Neural cell (in vitro differentiated cells): ENCODE data around the gene RARRES1. TPM values are rescaled to one million over a fixed set of nuclear protein-coding genes. Genes with fewer than 3 reads are reported as not detected.

Experiments
- H2AFZ ChIP-seq: fragments of 200-600, 300-800 bp; sonication (generic), shearing (Covaris generic); 2 replicates; pipeline ENCODE4 v1.6.0; 2014; ENCODE audit warnings: low read depth, mild to moderate bottlenecking, antibody characterized with exemption, low read length, moderate library complexity
- H3F3A ChIP-seq: fragments of 200-600 bp; shearing (Covaris generic); 2 replicates; pipeline ENCODE4 v1.6.1; 2016; ENCODE audit warnings: mild to moderate bottlenecking, moderate library complexity, mixed read lengths, antibody characterized with exemption, low read length; ENCODE audit not compliant: insufficient read depth, poor library complexity, severe bottlenecking
- H3K27ac ChIP-seq: fragments of 200-600, 300-800 bp; sonication (generic), shearing (Covaris generic); 2 replicates; pipeline ENCODE4 v1.5.1; 2014; ENCODE audit warnings: mild to moderate bottlenecking, low read length, moderate library complexity
- H3K27me3 ChIP-seq: fragments of 300-800, 200-600 bp; sonication (generic), shearing (Covaris generic); 2 replicates; pipeline ENCODE4 v1.6.0; 2014; ENCODE audit warnings: mild to moderate bottlenecking, low read depth, low read length, moderate library complexity; ENCODE audit not compliant: insufficient read depth
- H3K36me3 ChIP-seq: fragments of 300-800, 200-600 bp; sonication (generic), shearing (Covaris generic); 2 replicates; pipeline ENCODE4 v1.5.1; 2014; ENCODE audit warnings: mild to moderate bottlenecking, antibody characterized with exemption, low read length, moderate library complexity; ENCODE audit not compliant: insufficient read depth
- H3K4me2 ChIP-seq: fragments of 300-800, 200-600 bp; sonication (generic), shearing (Covaris generic); 2 replicates; pipeline ENCODE4 v1.6.0; 2014; ENCODE audit warnings: mild to moderate bottlenecking, low read length
- H3K4me3 ChIP-seq: fragments of 300-800, 200-600 bp; sonication (generic), shearing (Covaris generic); 2 replicates; pipeline ENCODE4 v1.5.1; 2014; ENCODE audit warnings: mild to moderate bottlenecking, low read length, moderate library complexity
- H3K79me2 ChIP-seq: fragments of 200-600 bp; shearing (Covaris generic); replicated peaks from 2 replicates; pipeline ENCODE4 v1.6.0; 2014; ENCODE audit warnings: mild to moderate bottlenecking, low read length, moderate library complexity; ENCODE audit not compliant: insufficient read depth
- H3K9ac ChIP-seq: fragments of 300-800, 200-600 bp; sonication (generic), shearing (Covaris generic); 2 replicates; pipeline ENCODE4 v1.6.1; 2016; ENCODE audit warnings: mild to moderate bottlenecking, low read length, mixed read lengths
- H3K9me2 ChIP-seq: fragments of 200-600 bp; shearing (Covaris generic); 2 replicates; pipeline ENCODE4 v1.6.1; 2016; ENCODE audit warnings: mild to moderate bottlenecking, low read length, mixed read lengths; ENCODE audit not compliant: insufficient read depth
- H3K9me3 ChIP-seq: fragments of 200-600, 300-800 bp; sonication (generic), shearing (Covaris generic); 2 replicates; pipeline ENCODE4 v1.6.1; 2016; ENCODE audit warnings: mild to moderate bottlenecking, mixed run types, low read length, moderate library complexity, mixed read lengths
- H4K20me1 ChIP-seq: fragments of 200-600 bp; shearing (Covaris generic); 2 replicates; pipeline ENCODE4 v1.6.1; 2016; ENCODE audit warnings: mild to moderate bottlenecking, mixed run types; ENCODE audit not compliant: insufficient read depth
- EP300 ChIP-seq: fragments of 450-650 bp; conservative IDR thresholded peaks from 2 replicates; pipeline ENCODE4 v1.6.1; 2014; ENCODE audit warnings: antibody characterized with exemption, mild to moderate bottlenecking, moderate library complexity; ENCODE audit not compliant: poor library complexity, severe bottlenecking
- EZH2 ChIP-seq: fragments of 200-600, 300-800 bp; shearing (Covaris generic), sonication (generic); IDR thresholded peaks from 2 replicates; pipeline ENCODE4 v1.6.1; 2014; ENCODE audit warnings: antibody characterized with exemption, low read length, borderline replicate concordance, mild to moderate bottlenecking; ENCODE audit not compliant: insufficient read depth, poor library complexity, severe bottlenecking
- MXI1 ChIP-seq: fragments of 450-650 bp; conservative IDR thresholded peaks from 2 replicates; pipeline ENCODE4 v1.6.1; 2014; ENCODE audit warnings: antibody characterized with exemption, mild to moderate bottlenecking; ENCODE audit not compliant: poor library complexity, severe bottlenecking
- POLR2AphosphoS5 ChIP-seq: IDR thresholded peaks from 2 replicates; pipeline ENCODE4 v1.6.1; 2012
- RAD21 ChIP-seq: fragments of 450-650 bp; conservative IDR thresholded peaks from 2 replicates; pipeline ENCODE4 v1.6.1; 2014; ENCODE audit warnings: antibody characterized with exemption, mild to moderate bottlenecking, moderate library complexity
- SMC3 ChIP-seq: fragments of 450-650 bp; conservative IDR thresholded peaks from 2 replicates; pipeline ENCODE4 v1.6.1; 2014; ENCODE audit warnings: antibody characterized with exemption, mild to moderate bottlenecking, moderate library complexity; ENCODE audit not compliant: poor library complexity
- TAF1 ChIP-seq: IDR thresholded peaks from 2 replicates; pipeline ENCODE4 v1.6.1; 2012; ENCODE audit warnings: low read depth
- polyA plus RNA-seq: library from polyadenylated mRNA; depleted of rRNA; stranded (reverse); fragments of >200 nt; gene quantifications from 2 replicates; pipeline ENCODE4 v1.2.3, GENCODE V29; 2014
- TF ChIP-seq, protein P1 (sequence below): fragments of 450-650 bp; IDR thresholded peaks from 2 replicates; pipeline ENCODE4 v1.5.1; 2014; ENCODE audit warnings: antibody characterized with exemption, mild to moderate bottlenecking, moderate library complexity; ENCODE audit not compliant: poor library complexity, severe bottlenecking
- TF ChIP-seq, protein P2 (sequence below): IDR thresholded peaks from 2 replicates; pipeline ENCODE4 v1.6.1; 2012; ENCODE audit warnings: borderline replicate concordance

The RARRES1 gene
- polyA plus RNA-seq, 1 donor from 2014 or later: not detected

DNA sequence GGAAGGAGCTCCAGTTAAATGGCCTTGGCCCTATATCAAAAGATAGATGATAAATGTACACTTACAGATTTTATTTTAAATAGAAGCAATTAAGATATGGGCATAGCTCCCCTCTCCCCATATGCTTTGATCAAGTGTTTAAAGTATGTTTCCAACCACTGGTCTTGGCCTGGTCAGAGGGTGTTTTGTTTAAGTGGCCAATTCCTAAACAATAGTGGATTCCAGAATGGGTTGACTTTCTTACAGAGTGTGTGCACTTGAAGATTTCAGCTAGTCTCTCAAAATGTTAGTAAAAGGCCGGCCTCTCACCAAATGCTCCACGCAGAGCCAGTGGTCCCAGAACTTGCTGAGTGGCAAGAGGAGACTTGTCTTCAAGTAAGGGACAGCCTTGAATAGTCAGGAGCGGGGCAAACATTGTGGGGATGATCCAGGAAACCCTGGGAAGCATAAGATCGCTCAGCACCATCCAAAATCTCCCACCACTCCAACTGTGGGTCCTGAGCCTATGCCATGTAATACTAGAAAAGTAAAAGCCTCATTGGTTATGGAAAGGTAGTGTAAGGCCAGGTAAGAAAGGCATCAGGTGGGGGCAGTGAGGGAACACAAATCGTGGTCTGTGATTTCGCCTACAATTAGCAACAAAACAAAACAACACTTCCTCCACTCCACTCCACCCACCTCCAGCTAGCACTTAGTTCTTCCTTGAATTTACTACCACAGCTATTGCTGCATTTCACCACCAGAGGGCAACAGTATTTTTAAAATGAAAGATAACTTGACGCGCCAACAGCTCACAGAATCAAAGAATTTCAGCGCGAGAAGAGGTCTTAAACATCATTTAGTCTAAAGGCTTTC is 4.8 kb downstream of the RARRES1 start:
- H2AFZ ChIP-seq: no peak overlapping the region
- H3K36me3 ChIP-seq: no peaks in the 10 kb centered on the region
- H3F3A ChIP-seq: no peaks in the 10 kb centered on the region
- peaks cover 13% of the 10 kb centered on the region for H3K27me3 ChIP-seq
- TF ChIP-seq, protein P1, sequence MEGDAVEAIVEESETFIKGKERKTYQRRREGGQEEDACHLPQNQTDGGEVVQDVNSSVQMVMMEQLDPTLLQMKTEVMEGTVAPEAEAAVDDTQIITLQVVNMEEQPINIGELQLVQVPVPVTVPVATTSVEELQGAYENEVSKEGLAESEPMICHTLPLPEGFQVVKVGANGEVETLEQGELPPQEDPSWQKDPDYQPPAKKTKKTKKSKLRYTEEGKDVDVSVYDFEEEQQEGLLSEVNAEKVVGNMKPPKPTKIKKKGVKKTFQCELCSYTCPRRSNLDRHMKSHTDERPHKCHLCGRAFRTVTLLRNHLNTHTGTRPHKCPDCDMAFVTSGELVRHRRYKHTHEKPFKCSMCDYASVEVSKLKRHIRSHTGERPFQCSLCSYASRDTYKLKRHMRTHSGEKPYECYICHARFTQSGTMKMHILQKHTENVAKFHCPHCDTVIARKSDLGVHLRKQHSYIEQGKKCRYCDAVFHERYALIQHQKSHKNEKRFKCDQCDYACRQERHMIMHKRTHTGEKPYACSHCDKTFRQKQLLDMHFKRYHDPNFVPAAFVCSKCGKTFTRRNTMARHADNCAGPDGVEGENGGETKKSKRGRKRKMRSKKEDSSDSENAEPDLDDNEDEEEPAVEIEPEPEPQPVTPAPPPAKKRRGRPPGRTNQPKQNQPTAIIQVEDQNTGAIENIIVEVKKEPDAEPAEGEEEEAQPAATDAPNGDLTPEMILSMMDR: peak; percentile 82
- TF ChIP-seq SMC3 (peak; percentile 88), EP300 (no peak), MXI1 (no peak), RAD21 (peak; percentile 73), TAF1 (no peak)
- H3K4me3 ChIP-seq: no peak overlapping the region
- H3K4me2 ChIP-seq: no peak overlapping the region
- H3K9me3 ChIP-seq: no peaks in the 10 kb centered on the region
- H3K27ac ChIP-seq: no peak overlapping the region
- no peaks in the 10 kb centered on the region for H3K79me2 ChIP-seq
- H3K9me2 ChIP-seq: no peaks in the 10 kb centered on the region
- H3K9ac ChIP-seq: no peak overlapping the region
- H4K20me1 ChIP-seq: no peaks in the 10 kb centered on the region

DNA sequence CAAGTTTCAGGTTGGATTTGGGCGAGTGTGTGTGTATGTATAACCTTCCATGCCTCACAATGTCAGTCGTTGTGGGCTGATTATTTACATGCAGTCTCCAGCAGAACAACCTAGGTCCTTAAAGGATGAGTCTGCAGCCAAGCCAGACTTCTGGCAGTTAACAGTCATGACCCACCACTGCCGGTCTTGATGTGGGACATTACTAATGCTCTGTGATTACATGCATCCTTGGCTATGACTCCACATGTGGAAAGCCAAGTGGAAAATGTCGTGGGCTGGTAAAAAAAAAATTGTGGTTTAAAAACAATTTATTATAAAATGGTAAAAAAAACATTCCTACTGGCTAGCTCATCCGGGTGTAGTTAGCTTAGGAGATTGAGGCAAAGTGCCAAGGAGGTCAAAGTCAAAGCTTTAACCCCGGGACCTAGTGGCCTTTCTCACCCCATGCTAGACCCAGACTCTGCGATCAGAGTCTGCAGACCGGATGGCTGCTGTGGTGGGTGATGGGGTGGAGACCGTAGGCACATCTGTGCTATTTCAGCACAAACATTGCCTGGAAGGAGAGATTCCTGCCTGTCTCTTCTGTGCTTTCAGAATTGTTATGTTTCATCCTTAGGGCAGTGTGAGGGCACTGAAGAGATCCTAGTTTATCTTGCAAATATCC is 6.8 kb downstream of the RARRES1 start:
- TF ChIP-seq EP300: no peak
- no peak for TF ChIP-seq MXI1
- no peak for TF ChIP-seq POLR2AphosphoS5
- TF ChIP-seq, protein P1: no peak
- no peak for TF ChIP-seq RAD21
- TF ChIP-seq TAF1: no peak
- TF ChIP-seq SMC3: no peak
- no peak for TF ChIP-seq EZH2
- TF ChIP-seq, protein P2, sequence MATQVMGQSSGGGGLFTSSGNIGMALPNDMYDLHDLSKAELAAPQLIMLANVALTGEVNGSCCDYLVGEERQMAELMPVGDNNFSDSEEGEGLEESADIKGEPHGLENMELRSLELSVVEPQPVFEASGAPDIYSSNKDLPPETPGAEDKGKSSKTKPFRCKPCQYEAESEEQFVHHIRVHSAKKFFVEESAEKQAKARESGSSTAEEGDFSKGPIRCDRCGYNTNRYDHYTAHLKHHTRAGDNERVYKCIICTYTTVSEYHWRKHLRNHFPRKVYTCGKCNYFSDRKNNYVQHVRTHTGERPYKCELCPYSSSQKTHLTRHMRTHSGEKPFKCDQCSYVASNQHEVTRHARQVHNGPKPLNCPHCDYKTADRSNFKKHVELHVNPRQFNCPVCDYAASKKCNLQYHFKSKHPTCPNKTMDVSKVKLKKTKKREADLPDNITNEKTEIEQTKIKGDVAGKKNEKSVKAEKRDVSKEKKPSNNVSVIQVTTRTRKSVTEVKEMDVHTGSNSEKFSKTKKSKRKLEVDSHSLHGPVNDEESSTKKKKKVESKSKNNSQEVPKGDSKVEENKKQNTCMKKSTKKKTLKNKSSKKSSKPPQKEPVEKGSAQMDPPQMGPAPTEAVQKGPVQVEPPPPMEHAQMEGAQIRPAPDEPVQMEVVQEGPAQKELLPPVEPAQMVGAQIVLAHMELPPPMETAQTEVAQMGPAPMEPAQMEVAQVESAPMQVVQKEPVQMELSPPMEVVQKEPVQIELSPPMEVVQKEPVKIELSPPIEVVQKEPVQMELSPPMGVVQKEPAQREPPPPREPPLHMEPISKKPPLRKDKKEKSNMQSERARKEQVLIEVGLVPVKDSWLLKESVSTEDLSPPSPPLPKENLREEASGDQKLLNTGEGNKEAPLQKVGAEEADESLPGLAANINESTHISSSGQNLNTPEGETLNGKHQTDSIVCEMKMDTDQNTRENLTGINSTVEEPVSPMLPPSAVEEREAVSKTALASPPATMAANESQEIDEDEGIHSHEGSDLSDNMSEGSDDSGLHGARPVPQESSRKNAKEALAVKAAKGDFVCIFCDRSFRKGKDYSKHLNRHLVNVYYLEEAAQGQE: no peak
- Histone ChIP-seq H2AFZ (no peak overlapping the region), H3K9ac (no peak overlapping the region)

More for the DNA sequence above, 6.8 kb downstream of the RARRES1 start:
- Histone ChIP-seq H3K36me3 (no peaks in the 10 kb centered on the region), H3K79me2 (no peaks in the 10 kb centered on the region), H3K27me3 (no peaks in the 10 kb centered on the region), H3K4me2 (no peak overlapping the region), H3K27ac (no peak overlapping the region), H3K9me3 (no peaks in the 10 kb centered on the region), H3K4me3 (no peak overlapping the region), H4K20me1 (no peaks in the 10 kb centered on the region), H3K9me2 (no peaks in the 10 kb centered on the region), H3F3A (no peaks in the 10 kb centered on the region)
